Mucosa of rectum (tissue), 2 donors: ENCODE measurements around the gene APH1B.
"Not testable (repeated sequence)": the region's sequence is repeated elsewhere in the genome, so short reads cannot be mapped to it uniquely, and the experiment has no call there.

Experiments
- H3K27ac ChIP-seq, 2 donors: one replicate each; pipeline ENCODE4 v1.7.0; 2013; ENCODE audit warnings: inconsistent platforms in 2 of 2, low read depth in 2 of 2, low read length in 2 of 2
- H3K27me3 ChIP-seq, 2 donors: one replicate each; pipeline ENCODE4 v1.7.0; 2013; ENCODE audit warnings: low read length in 2 of 2; ENCODE audit not compliant: control insufficient read depth in 2 of 2, insufficient read depth in 2 of 2
- H3K36me3 ChIP-seq, 2 donors: one replicate each; pipeline ENCODE4 v1.7.0; 2013; ENCODE audit warnings: low read length in 2 of 2; ENCODE audit not compliant: control insufficient read depth in 2 of 2, insufficient read depth in 2 of 2
- H3K4me1 ChIP-seq, 2 donors: one replicate each; pipeline ENCODE4 v1.7.0; 2013; ENCODE audit warnings: low read length in 2 of 2, mild to moderate bottlenecking in 1 of 2; ENCODE audit not compliant: control insufficient read depth in 2 of 2, insufficient read depth in 2 of 2
- H3K4me3 ChIP-seq, 2 donors: one replicate each; pipeline ENCODE4 v1.7.0; 2013; ENCODE audit warnings: low read length in 2 of 2
- H3K9ac ChIP-seq, 2 donors: one replicate each; pipeline ENCODE4 v1.7.0; 2013; ENCODE audit warnings: low read length in 2 of 2, low read depth in 1 of 2, mild to moderate bottlenecking in 1 of 2
- H3K9me3 ChIP-seq, 2 donors: one replicate each; pipeline ENCODE4 v1.7.0; 2013; ENCODE audit warnings: low read length in 2 of 2; ENCODE audit not compliant: control insufficient read depth in 2 of 2
- donor health status: healthy.
- donor health status: Normal muscosa, but diverticular disease.

Gene APH1B

DNA sequence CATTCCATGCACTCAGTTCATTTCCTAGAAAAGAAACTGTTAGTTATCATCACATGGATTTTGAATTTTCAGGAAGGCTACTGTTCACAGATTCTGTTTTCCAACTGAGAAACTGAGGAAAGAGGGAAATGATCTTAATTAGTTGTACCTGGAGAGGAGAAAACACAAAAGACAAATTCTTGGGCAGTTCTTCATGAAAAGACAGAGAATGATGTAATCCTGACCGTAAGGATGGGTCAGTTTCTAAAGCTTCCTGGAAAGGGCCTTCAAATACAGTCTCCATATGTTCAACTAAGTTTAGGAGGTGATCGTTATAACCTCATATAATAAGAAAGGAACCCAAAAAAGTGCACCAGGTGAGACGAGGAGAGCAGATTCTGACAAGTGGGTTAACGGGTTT is 59.6 kb downstream of the APH1B start:
- Histone ChIP-seq H3K4me1 (no peaks in the 10 kb centered on the region), H3K4me3 (no peak overlapping the region)

DNA sequence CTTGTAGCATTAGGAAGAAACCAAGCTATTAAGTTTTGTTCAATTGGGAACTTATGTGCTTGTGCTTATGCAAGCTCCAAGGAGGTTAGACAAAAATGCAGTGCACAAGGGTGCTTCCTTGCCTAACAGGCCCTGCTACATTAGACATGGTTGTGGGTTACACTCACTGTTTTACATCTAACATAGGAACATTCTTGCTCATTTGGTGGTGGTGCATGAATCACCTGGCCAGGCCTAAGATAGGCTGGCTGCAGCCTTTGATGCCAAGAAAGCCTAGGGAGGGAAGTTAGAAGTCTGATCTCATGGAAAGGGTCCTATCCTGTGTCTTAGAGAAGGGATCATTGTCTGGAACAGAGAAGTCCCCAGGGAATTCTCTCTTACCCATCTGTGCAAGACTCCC is 60.8 kb downstream of the APH1B start:
- Histone ChIP-seq H3K4me1 (no peaks in the 10 kb centered on the region), H3K27ac (no peak overlapping the region), H3K4me3 (no peak overlapping the region), H3K27me3 (peaks cover 0 to 2% of the 10 kb centered on the region in 2 donors), H3K36me3 (peaks cover 56 to 69% of the 10 kb centered on the region in 2 donors), H3K9ac (no peak overlapping the region), H3K9me3 (no peaks in the 10 kb centered on the region)

More for the DNA sequence above, 59.6 kb downstream of the APH1B start:
- peaks cover 65 to 68% of the 10 kb centered on the region in 2 donors for H3K36me3 ChIP-seq
- peaks cover 0 to 2% of the 10 kb centered on the region in 2 donors for H3K27me3 ChIP-seq
- H3K27ac ChIP-seq, result no peak overlapping the region
- no peak overlapping the region for H3K9ac ChIP-seq
- H3K9me3 ChIP-seq, result no peaks in the 10 kb centered on the region

DNA sequence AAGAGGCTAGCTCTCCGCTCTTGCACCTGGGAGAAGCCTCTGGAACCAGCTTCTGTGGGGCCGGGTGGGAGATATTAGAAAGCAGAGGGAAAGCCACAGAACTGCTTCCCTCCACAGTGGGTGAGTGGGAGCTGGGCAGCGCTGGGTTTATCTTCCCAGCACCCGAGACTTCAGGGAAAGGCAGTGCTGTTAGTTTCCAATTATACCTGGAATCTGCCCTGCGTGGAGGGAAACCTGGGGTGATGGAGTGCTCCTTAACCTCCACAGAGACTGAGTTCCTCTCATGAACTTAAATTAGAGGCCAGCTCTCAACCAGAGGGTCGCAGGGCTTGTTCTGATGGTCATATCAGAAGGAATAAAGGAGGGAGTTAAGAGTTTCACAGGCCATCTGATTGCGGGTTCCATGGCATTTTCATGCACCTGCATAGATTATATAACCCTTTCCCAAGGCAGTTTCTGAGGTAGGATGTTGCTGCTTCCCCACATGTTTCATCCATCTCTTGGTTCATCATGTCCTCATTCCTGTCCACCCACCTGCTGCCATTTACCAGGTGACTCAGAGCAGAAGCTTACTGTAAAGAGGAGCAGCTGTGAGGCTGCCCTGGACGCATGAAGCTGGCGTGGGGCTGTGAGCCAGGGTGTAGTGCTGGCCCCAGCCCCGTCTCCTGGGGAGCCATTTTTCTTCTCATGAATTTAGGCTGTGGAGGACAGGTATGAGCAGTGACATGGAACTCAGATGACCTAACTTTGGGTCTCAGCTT is 61.8 kb downstream of the APH1B start:
- no peaks in the 10 kb centered on the region for H3K9me3 ChIP-seq
- H3K4me1 ChIP-seq, result no peaks in the 10 kb centered on the region
- no peak overlapping the region for H3K4me3 ChIP-seq
- no peak overlapping the region for H3K9ac ChIP-seq
- H3K27me3 ChIP-seq, result peaks cover 0 to 2% of the 10 kb centered on the region in 2 donors
- no peak overlapping the region for H3K27ac ChIP-seq
- H3K36me3 ChIP-seq, result peaks cover 54 to 69% of the 10 kb centered on the region in 2 donors

DNA sequence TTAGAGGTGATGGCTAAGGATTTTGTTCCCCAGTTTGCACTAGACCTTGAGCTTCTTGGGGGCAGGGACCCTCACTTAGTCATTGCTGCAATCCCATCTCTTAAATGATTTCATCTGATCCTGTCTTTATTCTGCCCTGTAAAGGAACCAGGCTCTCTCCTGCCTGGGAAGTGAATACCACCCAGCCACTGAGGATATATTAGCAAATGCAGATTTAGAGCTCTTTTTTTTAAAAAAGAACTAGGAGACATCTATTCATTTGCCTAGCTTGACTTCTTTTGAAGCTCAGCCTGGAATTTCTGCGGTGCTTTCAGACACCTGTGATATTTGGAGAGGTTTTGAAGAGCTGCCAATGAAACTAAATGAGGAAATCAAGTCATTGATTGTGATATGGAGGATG is 62.4 kb downstream of the APH1B start:
- H3K9me3 ChIP-seq, result no peaks in the 10 kb centered on the region
- no peak overlapping the region for H3K9ac ChIP-seq
- no peak overlapping the region for H3K4me3 ChIP-seq
- H3K27ac ChIP-seq, result no peak overlapping the region
- H3K36me3 ChIP-seq, result peaks cover 58 to 69% of the 10 kb centered on the region in 2 donors
- H3K27me3 ChIP-seq, result peaks cover 0 to 2% of the 10 kb centered on the region in 2 donors
- no peaks in the 10 kb centered on the region for H3K4me1 ChIP-seq

DNA sequence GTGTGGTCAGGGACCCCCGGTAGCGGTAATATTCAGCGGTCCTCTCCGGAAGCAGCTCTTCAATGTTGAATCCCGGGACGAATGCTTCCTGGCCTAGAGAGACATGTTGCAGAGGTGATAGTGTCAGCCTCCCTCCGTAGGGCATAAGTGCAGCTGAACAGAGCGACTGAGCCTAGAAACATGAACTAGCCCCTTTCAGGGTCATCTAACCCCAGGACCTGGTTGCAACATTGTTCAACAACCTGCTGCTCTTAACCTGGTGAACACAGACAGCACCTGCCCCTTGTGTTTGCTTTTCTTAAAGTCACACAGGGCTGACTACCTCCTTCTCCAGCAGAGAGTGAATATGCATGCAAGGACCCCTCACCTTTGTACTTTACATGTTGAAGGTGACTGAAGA is 62.9 kb downstream of the APH1B start:
- no peaks in the 10 kb centered on the region for H3K4me1 ChIP-seq
- no peak overlapping the region for H3K9ac ChIP-seq
- H3K27me3 ChIP-seq, result peaks cover 0 to 2% of the 10 kb centered on the region in 2 donors
- H3K9me3 ChIP-seq, result no peaks in the 10 kb centered on the region
- peaks cover 58 to 72% of the 10 kb centered on the region in 2 donors for H3K36me3 ChIP-seq
- no peak overlapping the region for H3K27ac ChIP-seq
- no peak overlapping the region for H3K4me3 ChIP-seq

DNA sequence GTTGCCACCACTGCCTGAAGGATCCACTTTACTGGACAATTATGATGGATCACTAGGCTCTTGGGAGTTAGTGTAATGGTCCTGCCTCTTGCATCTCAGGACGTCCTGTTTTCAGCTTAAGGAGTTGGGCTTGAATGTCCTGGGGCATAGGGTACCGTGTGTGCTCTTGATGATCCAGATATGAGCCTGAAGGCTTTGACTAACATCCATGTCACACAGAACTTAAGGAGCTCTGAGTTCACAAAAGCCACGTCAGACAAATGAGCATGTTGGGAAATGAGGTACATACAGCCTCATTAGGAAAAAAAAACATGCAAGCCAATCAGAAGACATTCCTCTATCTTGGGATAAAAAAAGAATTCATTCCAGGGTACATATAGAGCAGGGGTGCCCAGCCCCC is 63.5 kb downstream of the APH1B start:
- Histone ChIP-seq H3K4me3 (no peak overlapping the region), H3K9me3 (no peaks in the 10 kb centered on the region), H3K9ac (no peak overlapping the region), H3K27ac (no peak overlapping the region), H3K36me3 (peaks cover 60 to 76% of the 10 kb centered on the region in 2 donors), H3K27me3 (peaks cover 0 to 2% of the 10 kb centered on the region in 2 donors), H3K4me1 (no peaks in the 10 kb centered on the region)

DNA sequence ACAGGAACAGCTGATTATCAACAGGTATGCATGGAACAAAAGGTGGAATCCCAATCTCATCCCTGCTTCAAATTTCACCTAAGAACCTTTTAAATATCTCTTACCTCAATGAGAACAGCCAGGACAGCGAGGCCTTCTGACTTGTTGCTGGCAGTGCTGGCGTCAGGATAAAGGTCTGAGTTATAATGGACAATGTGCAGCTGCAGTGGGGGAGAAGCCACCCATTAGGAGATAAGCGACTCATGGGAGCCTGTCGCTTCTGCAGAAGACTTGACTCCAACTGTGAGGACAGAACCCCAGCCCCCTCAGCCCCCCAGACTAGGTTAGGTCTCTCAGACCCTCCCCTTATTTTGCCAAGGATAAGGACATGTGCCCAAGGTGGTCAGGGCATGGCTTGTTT is 64.5 kb downstream of the APH1B start:
- H3K9ac ChIP-seq, result no peak overlapping the region
- H3K27ac ChIP-seq, result no peak overlapping the region
- H3K4me3 ChIP-seq, result no peak overlapping the region
- no peaks in the 10 kb centered on the region for H3K9me3 ChIP-seq
- H3K36me3 ChIP-seq, result peaks cover 57 to 71% of the 10 kb centered on the region in 2 donors
- H3K4me1 ChIP-seq, result no peaks in the 10 kb centered on the region
- peaks cover 0 to 2% of the 10 kb centered on the region in 2 donors for H3K27me3 ChIP-seq

DNA sequence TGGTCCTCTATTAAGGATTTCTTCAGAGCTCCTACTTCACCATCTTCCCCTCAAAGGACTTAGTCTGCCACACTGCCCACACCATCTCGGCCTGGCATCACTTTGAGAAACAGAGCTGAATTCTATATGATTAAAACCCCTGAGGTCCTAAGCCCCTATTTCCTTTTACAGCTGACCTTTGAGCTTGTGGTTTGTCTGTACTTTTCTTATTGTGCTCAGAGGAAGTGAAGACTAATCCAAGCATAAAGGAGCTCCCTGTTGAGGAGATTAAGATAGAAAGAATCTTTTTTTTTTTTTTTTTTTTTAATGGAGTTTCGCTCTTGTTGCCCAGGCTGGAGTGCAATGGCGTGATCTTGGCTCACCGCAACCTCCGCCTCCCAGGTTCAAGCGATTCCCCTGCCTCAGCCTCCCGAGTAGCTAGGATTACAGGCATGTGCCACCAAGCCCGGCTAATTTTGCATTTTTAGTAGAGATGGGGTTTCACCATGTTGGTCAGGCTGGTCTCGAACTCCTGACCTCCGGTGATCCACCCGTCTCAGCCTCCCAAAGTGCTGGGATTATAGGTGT is 65.7 kb downstream of the APH1B start:
- H3K9ac ChIP-seq, H3K4me3 ChIP-seq, H3K4me1 ChIP-seq, H3K27me3 ChIP-seq, H3K9me3 ChIP-seq, H3K27ac ChIP-seq: not testable (repeated sequence)
- peaks cover 51 to 63% of the 10 kb centered on the region in 2 donors for H3K36me3 ChIP-seq

DNA sequence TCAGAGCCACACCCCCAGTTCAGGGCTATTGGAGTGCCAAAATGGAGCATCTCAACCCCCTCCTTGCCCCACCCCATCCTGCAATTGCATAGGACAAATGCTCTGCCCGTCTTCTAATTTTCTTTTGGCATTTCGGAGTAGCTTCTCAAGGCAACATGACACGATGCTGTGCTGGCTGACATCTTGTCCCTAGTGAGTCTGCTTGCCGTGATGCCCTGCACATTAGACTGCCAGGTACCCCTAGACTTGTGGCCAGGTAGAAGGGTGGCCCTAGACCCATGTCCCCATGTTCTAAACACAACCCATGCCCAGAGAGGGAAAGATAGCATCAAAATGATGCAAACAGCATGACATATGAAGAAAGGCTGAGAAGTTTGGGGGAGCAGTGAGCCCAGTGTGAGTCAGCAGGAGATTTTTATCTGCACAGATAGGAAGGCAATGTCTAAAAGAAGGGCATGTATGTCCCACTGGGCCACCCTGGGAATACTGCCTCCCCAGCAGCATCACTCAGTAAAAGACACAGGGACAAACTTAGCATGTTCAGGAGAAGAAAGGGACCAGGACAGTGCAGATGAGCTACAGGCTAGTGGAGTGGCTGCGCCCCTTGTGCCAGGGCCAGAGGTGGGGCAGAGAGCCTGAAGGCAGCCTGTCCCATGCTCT is 67.5 kb downstream of the APH1B start:
- H3K36me3 ChIP-seq, result peaks cover 35 to 46% of the 10 kb centered on the region in 2 donors
- H3K27ac ChIP-seq, result no peak overlapping the region
- H3K27me3 ChIP-seq, result peaks cover 0 to 2% of the 10 kb centered on the region in 2 donors
- H3K4me3 ChIP-seq, result no peak overlapping the region
- H3K9ac ChIP-seq, result no peak overlapping the region
- no peaks in the 10 kb centered on the region for H3K9me3 ChIP-seq
- H3K4me1 ChIP-seq, result peaks cover 4 to 16% of the 10 kb centered on the region in 2 donors

DNA sequence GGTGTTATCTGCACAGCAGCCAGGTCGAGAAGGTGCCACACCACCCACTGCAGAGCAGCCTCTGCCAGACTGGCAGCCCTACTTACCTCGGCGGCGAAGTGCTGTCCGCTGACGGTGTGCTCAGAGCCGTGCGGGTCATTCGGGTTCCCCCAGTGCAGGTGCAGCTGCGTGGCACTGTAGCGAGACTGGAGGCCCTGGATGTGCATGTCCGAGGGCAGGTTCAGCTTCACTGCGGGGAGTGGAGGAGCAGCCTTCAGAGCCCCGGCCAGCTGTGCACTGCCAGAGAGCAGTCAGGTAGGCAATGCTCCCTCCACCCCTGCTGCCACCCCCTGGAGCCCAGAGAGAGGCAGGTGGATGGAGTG is 68.0 kb downstream of the APH1B start:
- Histone ChIP-seq H3K9ac (no peak overlapping the region), H3K36me3 (peaks cover 30 to 41% of the 10 kb centered on the region in 2 donors), H3K27ac (no peak overlapping the region), H3K4me1 (peaks cover 6 to 21% of the 10 kb centered on the region in 2 donors), H3K9me3 (no peaks in the 10 kb centered on the region), H3K4me3 (no peak overlapping the region), H3K27me3 (peaks cover 0 to 2% of the 10 kb centered on the region in 2 donors)
